Stimulated activated CD8-positive, alpha-beta memory T cell treated with anti-CD3 and anti-CD28 coated beads, Interleukin-12 subunit alpha, Interleukin-12 subunit beta, amount 100 ng/mL, for 1 hour (primary cell): ENCODE data around the gene ALAS1.

Experiments used
- DNase-seq: peaks from one replicate; pipeline ENCODE4 v3.0.0-alpha.2; 2020; ENCODE audit warnings: low read depth

Gene ALAS1

DNA sequence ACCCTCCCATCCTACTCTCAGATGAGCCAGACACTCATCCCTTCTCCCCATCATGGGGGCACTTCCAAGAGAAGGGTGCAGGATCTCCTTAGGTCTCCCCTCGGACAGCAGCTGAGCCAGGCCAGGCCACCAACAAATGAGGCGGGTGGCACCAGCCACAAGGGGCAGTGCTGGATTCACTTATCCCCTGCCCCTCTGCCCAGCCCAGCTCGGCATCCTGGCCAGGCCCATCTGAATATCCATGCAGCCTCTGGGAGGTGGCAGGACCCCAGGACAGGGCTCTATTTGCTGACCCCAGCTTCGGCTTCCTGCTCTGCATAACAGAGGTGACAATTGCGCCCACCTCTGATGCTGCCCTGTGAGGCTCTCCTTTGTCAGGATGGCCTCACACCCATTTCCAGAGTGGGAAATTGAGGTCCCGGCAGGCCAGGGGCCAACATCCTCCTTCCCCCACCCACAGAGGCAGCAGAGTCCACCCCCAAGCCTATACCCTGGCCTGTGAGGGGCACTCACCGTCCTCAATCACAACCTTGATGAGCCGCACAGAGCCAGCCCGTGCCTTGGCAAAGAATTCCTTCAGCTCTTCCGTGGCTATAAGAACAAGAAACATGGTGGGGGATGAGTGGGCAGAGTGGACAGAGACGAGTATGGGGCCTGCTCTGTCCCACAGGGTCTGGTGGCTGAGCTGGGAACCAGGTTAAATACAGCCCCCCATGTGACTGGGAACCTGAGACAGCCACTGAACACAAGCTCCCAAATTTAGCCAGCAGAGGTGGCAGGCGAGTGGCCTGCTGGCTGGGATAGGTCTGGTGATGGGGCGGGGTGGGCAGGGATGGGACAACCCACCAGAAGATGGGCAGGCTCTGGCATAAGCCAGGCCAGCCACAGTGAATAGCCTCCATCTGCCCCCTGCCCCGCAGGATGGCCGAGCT, 36.8 kb downstream of the ALAS1 start:
- no peak for DNase-seq

DNA sequence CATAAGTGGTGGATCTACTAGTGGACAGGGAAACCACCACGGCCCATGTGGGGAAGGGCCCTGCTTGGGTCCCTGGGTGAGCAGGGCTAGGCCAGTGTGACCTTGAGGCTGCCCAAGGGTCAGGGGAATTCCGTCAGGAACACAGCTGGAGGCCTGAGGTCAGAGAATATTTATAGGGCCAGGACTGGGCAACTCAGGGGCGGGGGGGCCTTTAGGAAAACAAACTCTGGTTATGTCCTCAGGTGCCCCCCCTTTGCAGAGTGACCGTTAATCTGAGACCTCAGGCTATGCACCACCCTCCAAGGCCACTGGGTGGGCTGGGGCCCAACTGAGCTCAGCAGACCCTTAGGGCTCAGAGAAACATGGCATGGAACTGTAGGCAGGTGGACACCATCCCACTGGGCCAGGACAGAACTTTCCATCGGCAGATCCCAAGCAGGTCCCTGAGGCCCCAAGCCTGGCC, 38.5 kb downstream of the ALAS1 start:
- no peak for DNase-seq

DNA sequence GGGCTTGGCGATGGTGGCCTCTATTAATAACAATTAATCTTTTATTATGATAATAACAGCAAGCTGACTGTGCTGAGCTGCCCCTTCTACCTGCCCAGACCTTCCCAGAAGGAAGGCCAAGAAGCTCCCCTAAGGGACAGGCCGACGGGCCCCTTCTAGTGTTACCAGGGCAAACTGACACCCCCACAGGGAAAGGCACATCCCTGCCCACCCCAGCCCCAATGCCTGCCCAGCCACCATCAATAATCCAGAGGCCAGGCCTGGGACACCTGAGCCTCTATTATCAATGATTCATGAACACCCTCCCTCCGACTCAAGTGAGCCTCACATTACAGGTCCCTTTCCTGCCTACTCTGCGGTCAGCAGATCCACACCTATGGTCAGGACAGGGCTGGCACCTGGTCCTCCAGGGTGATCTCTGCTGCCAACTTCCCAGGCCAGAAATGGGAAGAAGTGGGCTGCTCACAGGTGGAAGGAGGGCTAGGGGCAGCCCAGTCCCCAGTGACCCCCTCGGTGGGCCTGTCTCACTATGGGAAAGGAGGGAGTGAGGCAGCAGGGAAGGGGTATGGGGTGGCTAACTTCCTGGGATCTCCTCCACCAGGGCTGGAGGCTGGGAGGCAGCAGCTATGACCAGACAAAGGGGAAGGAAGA, 39.2 kb downstream of the ALAS1 start:
- no peak for DNase-seq

DNA sequence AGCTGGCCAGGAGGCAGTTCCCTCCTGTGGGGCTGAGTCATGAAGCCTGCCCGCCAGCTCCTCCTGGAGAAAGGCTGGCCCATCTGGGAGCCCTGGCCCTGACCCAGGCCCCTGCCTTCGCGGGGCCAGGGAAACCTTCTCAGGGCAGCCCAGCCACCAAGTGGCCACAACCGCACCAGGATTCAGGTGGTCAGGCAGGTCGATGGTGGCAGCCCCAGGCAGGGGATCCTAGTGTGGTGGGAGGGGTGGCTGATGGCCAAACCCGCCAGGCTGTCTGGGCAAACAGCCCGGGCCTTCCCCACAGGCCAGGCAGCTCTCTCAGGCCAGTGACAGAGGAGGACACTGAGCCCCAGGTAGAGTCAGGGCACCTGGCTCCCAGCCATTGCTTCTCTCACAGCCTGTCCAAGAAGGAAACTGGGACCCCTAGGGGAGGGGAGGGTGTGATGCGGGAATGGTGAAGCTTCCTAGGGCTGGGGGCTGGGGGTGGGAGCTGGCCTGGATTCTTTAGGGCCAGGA, 39.8 kb downstream of the ALAS1 start:
- DNase-seq = no peak

DNA sequence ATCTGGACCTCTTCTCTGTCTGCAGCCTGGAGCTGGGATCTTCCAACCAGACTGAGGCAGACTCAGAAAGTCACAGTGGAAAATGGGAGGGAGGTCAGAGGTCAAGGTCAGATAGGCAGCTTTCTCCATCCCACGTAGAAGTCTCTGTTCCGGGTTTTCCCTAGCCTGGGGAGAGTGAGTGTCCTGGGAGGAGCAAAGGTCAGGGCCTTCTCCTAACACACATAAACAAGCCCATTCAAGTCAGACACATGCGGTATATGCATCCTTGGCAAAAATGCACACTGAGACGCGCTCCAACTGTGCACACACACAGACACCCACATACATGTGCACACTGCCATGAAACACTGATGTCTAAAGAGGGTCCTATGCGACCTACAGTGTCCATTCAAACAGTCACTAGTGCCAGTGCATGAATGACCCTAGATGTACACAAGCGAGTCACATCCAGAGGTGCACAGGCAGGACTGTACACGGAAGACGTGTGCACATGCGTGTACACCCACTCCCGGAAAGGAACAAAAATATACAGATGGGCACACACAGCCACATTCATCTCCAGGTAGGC, 40.3 kb downstream of the ALAS1 start:
- no peak for DNase-seq

DNA sequence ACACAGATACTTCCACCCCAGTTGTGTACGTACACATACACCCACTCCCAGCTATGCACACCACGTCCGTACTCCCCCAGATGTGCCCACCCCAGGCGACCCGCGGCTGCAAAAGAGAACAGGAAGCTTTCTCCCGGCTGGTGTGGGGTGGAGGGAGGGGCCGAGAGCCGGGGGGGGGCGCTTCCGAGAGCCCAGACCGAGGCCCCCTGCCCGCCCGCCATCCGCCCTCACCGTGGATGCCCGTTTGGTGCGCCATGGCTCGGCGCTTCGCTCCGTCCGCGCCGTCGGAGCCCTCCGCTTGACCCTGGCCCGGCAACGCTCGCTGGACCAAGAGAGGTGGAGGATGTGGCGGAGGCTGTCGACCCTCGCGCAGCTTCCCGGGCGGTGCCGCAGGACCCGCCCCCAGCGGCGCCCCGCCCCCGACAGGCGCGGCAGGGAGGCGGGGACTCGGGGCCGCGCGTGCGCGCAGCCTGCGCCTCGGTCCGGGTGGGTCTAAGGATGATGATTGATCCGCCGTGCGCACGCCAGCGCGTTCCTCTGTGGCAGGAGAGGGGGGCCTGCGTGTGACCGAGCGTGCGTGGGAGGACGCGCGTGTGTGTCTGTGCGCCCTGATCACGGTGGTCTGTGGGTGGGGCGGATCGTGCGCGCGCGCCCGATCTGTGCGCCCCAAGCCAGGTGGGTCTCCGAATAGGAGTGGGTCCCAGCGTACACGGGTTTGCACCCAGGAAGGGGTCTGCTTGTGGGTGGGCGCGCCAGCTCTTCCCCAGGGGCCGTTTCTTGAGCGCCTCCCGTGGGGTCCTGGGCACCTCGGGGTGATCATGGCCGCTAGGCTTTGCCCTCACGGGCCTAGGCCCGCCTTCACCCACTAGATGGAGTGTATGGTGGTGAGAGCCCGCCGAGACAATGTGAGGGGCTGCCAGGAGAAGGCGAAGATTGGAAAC, 41.1 kb downstream of the ALAS1 start, which contains the start of gene TWF2:
TWF2 (minus strand) TSS at position 398 of the 941 bp plus-strand sequence; CDS start at position 256, 142 bp downstream.
- peak; percentile 73 for DNase-seq

DNA sequence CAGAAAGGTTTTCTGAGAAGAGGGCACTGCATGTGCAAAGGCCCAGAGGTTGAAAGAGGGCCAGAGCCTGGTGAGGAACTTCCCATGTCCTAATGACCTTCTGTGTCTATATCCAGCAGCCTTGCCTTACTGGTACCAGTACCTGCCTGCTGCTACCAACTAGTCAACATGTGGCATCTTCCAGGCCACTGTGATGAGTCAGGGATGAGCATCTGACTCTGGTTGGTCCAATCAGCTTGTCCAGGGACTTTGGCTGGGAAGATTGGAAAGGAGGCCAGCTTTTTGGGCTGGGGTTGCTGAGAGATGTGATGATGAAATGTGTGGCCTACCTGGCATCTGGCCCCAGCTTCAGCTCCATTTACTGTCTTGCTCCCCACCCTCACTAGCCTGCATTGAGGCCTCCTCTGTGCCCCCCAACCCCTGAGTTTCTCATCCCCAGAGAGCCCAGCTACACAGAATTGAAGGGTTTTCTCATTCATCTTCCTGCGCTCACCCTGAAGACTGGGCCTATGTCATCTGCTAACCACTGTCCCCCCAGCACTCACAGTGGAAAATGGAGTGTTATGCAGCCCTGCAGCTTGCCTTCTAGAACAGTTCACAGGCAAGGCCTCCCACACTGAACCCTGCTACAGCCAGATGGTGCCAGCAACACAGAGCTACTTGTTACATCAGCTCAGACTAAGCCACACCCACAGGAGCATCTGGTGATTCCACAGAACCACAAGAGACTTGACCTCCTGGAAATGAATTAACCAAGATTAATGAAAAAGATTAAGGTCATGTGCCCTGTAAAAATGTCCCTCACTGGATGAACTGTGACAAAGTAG, 42.3 kb downstream of the ALAS1 start:
- peak; percentile 27 for DNase-seq

DNA sequence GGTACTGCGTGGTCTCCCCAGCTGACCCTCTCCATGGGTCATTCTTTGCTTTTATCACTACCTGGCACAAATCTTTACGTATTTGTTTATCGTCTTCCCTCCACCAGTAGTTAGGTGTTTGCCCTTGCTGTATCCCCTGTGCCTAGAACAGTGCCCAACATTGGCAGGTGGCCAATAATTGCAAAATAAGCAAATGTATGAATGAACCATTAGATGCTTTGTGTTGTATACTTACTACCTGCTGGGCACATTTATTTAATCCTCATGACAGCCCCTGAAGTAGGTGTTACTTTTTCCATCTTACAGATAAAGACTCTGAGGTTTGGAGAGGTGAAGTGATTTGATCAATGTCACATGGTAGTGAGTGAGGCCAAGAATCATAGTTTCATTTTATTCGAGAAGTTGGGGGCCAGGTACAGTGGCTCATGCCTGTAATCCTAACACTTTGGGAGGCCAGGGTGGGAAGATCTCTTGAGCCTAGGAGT, 43.0 kb downstream of the ALAS1 start:
- DNase-seq = no peak

DNA sequence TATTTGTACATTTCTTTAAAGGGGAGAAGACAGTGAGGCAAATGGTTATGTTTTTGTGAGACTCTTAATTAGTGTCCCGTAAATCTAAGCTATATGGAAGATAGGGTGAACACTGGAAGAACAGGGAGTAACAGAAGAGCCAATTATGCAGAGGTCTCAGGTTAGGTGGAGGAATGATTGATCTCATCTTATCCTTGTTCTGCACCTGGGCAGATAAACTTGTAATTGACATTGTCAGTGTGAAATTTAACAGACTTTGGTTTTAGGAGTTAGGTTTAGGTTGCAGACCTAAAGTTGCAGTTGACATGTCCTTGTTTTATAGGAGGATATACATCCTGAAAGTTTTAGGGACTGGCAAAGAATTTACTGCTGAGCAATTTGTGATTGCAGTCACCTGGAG, 44.1 kb downstream of the ALAS1 start:
- DNase-seq = no peak

DNA sequence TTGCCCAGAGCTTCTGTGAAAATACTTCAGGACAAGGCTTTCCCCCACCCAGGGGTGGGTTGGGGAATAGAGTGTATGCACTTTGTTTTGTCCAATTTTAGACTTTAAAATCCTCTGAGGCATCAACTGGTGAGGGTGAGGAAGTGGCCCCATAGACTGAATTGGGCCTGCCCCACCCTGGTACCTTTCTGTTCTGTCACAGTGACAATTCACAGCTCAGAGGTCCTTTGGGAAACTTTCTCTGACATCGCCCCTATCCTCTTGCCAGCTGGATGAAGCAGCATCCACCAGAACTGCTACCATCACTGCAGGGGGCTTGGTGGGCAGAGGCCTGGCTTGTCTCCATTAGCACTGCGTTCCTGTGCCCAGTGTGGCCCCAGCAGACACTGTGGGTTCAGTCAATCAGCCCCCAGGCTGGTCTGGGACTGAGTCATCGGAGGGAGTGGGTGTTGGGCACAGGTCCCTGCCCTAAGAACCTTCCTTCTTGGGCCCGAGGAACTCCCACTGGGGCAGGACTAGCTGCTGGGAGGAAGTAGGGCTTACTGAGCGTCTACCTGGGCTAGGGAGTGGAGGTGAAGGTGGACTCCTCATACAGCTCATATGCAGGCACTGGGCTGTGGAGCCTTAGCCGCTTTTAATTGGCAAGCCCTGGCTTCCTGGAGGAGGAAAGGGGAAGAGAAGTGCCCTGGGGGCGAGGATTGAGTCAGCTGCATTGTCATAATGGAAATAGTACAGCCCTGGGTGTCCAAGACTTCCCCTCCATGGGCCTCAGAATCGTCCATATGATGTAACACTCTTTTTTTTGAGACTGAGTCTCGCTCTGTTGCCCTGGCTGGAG, 46.0 kb downstream of the ALAS1 start:
- DNase-seq = no peak

DNA sequence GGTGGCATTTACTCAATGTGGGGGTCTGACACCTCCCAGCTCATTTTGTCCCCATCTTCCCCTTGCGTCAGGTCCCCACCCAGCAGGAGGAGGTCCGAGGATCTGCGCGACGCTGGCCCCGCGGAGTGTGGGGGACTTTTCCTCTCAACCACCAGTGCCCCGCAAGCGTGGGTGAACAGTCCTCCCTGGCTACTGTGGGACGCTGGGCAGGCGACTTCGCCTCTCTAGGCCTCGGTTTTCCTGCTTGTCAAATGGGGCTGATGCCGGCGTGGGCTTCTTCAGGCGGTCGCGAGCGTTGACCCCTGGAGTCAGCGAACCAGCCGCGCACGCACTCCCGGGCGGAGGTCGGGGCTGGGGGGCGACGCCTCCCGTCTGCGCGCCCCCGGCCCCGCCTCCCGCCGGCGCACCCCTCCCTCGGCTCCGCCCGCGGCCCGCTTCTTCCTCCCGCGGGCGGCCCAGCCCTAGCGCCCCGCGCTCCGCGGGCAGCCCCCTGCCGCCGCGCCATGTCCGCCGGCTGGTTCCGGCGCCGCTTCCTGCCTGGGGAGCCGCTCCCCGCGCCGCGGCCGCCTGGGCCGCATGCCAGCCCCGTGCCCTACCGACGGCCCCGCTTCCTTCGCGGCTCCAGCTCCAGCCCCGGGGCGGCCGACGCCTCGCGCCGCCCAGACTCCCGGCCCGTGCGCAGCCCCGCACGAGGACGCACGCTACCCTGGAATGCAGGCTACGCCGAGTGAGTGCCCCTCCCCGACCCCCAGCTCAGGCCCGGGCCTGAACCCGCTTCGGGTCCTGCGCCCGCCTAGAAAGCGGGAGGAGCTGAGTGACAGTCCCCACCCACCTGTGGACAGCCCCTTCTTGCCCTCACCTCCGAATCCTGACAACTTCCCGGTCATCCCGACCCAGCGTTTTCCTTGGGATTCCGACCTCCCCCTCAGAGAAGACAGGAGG, 47.6 kb downstream of the ALAS1 start, which contains the start of gene PPM1M:
PPM1M (plus strand) TSS at position 438 of the 942 bp plus-strand sequence; CDS start at position 504, 66 bp downstream.
- peak; percentile 27 for DNase-seq

DNA sequence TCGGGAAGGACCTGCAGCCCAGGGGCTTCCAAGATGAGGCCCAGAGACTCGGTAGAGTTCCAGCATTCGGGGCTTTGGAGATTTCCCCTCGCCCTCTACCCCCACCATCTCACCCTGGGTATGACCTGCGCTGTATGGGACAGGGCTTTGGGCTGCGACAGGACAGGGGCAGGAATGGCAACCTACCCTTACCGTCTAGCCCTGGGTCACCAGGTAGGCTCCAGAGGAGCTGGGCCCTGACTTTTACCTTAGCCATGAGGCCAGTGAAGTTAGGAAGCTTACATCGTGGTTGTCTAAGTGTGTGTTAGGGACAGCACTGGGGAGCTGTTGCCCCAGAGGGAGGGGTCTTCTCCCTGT, 48.3 kb downstream of the ALAS1 start:
- no peak for DNase-seq

DNA sequence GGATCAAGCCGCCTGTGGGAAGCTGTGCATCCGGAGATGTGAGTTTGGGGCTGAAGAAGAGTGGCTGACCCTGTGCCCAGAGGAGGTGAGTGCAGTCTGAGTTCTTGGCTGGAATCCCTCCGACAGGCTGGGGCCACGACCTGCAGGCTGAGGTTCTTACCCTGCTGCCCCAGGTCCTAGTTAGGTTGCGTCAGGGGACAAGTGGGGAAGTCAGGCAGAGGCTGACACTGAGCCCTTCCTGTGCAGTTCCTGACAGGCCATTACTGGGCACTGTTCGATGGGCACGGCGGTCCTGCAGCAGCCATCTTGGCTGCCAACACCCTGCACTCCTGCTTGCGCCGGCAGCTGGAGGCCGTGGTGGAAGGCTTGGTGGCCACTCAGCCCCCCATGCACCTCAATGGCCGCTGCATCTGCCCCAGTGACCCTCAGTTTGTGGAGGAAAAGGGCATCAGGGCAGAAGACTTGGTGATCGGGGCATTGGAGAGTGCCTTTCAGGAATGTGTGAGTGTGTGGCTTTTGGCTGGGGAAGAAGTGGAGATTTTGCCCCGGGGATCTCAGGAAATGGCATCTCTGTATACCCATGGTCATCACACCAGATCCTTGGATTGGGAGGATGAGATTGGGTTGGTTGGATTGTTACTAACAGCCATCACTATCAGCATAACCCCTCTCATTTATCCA, 48.9 kb downstream of the ALAS1 start:
- no peak for DNase-seq

DNA sequence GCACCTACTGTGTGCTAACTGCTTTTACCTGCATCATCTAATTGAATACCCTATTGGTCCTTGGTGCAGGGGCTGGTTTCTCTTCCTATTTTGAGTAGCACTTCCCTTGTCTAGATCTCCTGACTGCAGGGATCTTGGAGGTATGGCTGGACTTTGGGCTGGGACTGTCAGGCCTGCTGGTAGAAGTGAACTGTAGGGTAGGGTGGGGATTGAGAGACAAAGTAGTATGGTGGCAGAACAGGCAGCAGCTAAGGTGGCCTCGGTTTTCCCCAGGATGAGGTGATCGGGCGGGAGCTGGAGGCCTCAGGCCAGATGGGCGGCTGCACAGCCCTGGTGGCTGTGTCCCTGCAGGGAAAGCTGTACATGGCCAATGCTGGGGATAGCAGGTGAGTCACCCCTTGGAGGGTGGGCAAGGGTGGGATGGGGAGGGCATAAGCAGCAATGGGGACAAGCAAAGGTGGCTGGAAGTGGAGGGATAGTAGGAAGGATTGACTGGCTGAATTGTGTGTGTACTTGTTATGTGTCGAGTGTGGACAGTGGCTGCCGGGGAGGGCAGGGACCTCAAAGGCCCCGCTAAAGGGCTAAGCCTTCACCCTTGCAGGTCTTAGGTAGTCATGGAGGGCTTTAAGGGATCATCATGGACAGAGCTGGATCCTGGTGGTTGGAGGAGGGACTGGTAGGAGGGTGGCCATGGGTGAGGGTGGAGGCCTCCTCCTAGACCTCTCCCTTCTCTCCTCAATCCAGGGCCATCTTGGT, 49.6 kb downstream of the ALAS1 start:
- DNase-seq = no peak

DNA sequence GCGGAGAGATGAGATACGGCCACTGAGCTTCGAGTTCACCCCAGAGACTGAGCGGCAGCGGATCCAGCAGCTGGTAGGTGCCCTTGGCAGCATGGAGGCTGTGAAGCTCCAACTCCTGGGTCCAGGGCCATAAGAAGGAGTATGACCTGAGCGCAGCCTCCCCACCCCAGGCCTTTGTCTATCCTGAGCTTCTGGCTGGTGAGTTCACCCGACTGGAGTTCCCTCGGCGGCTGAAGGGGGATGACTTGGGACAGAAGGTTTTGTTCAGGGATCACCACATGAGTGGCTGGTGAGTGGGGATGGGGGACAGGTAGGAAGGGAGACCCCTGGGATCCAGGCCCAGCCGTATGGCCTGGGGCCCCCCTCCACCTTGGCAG, 50.2 kb downstream of the ALAS1 start:
- DNase-seq = no peak

DNA sequence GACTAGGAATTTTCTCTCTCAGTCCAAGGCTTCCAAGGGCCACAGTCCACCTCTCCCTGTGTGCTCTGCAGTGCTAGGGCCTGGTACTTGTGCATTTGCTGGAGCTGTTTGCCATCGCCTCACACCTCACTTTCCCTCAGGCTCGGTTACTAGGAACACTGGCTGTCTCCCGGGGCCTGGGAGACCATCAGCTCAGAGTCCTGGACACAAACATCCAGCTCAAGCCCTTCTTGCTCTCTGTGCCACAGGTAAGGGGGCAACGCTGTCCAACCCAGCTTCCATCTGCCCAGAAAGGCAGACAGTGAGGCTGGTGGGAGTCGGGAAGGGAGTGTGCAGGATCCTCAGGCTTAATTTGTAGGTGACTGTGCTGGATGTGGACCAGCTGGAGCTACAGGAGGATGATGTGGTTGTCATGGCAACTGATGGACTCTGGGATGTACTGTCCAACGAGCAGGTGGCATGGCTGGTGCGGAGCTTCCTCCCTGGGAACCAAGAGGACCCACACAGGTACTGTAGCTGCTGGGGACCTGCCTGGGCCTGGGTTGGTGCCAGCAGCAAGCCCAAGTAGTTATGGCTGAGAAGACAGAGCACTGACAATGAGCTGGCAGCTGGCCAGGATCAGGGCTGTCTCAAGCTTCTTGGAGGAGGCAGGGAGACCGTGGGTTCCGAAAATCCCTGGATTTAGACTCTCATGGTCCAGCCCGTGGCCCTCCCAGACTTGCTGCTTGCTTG, 51.0 kb downstream of the ALAS1 start:
- no peak for DNase-seq
